GM18861 (cell line): ENCODE results near the gene GTF3C6.
"Not testable (repeated sequence)": the region's sequence is repeated elsewhere in the genome, so short reads cannot be mapped to it uniquely, and the experiment has no call there.

Experiments
- ATAC-seq: cut with Tn5 transposase; IDR thresholded peaks from one replicate; pipeline ENCODE4 v1.9.1; 2021; ENCODE audit not compliant: unreplicated experiment

GTF3C6 gene

GRCh38 chr6:110979565-110980101, 21.1 kb downstream of the GTF3C6 start:
- ATAC-seq: no peak

GRCh38 chr6:110980227-110980626, 21.7 kb downstream of the GTF3C6 start:
- ATAC-seq: no peak

GRCh38 chr6:110980648-110981047, 22.1 kb downstream of the GTF3C6 start:
- ATAC-seq: no peak

- ATAC-seq: no peak
These were observed 22.7 kb downstream of the GTF3C6 start for GRCh38 chr6:110981202-110981600.

GRCh38 chr6:110990840-110991576, 32.5 kb downstream of the GTF3C6 start:
- ATAC-seq: no peak

GRCh38 chr6:110996691-110997090, 38.2 kb downstream of the GTF3C6 start:
- ATAC-seq: no peak

GRCh38 chr6:110999634-111000270, 41.2 kb downstream of the GTF3C6 start:
- ATAC-seq: no peak

- no peak for ATAC-seq
These were observed 43.8 kb downstream of the GTF3C6 start for GRCh38 chr6:111002350-111002749.

GRCh38 chr6:111011360-111012142, 53.0 kb downstream of the GTF3C6 start:
- ATAC-seq: no peak

GRCh38 chr6:111012143-111012452, 53.6 kb downstream of the GTF3C6 start:
- no peak for ATAC-seq

- not testable (repeated sequence) for ATAC-seq
These were observed 54.0 kb downstream of the GTF3C6 start for GRCh38 chr6:111012520-111012919.

GRCh38 chr6:111013144-111013915, 54.8 kb downstream of the GTF3C6 start:
- no peak for ATAC-seq

GRCh38 chr6:111015389-111016124, 57.1 kb downstream of the GTF3C6 start:
- ATAC-seq: no peak

GRCh38 chr6:111017241-111017640, 58.7 kb downstream of the GTF3C6 start:
- ATAC-seq: not testable (repeated sequence)
